Body of pancreas (tissue), 4 donors: ENCODE measurements around the gene NUDT14.

Source experiments
- POLR2A ChIP-seq, 3 donors: fragments of 450-650 bp; IDR thresholded peaks; one replicate each; pipeline ENCODE4 v1.6.1; 2016; ENCODE audit warnings: antibody characterized with exemption in 3 of 3, mild to moderate bottlenecking in 2 of 3
- TF ChIP-seq, protein P1 (sequence below), 7 experiments: fragments of 450-650 bp in 4 of 7; fragments of 200-600 bp in 3 of 7; sonication (generic) in 3 of 7; IDR thresholded peaks; one replicate each; pipeline ENCODE4 v1.5.1; 2016 to 2019; ENCODE audit warnings: antibody characterized with exemption in 7 of 7

DNA sequence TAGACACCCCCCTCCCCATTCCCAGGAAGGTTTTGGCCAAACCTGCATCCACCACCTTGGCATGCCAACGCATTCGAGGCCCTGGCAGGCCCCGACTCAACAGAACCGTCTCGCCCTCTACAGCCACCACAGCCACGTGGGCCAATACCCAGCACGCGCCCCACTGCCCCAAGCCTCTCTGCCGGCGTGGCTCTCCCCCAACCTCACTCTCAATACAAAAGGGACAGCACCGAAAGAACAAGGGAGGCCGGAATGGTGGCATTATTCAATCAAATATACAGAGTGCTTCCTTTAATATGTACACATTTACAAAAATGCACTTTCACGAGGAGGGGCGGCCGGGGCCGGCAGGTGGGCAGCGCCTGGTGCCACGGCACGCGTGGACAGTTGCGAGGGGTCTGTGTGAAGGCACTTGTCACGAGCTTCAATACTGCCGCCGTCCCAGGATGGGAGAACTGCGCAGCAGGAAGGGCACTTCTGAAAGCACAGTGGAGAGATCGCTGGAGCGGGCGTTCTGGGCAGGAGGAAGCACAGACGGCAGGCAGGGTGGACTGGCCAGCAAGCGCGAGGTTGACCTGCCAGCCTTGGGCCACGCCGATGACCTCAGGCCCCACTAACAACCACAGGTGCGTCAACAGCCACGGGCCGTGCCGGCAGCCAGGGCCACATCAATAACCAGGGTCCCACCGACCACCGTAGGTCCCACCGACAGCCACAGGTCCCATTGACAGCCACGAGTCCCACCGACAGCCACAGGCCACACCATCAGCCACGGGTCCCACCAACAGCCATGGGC lies 39.4 kb downstream of the NUDT14 start:
- TF ChIP-seq, protein P1, sequence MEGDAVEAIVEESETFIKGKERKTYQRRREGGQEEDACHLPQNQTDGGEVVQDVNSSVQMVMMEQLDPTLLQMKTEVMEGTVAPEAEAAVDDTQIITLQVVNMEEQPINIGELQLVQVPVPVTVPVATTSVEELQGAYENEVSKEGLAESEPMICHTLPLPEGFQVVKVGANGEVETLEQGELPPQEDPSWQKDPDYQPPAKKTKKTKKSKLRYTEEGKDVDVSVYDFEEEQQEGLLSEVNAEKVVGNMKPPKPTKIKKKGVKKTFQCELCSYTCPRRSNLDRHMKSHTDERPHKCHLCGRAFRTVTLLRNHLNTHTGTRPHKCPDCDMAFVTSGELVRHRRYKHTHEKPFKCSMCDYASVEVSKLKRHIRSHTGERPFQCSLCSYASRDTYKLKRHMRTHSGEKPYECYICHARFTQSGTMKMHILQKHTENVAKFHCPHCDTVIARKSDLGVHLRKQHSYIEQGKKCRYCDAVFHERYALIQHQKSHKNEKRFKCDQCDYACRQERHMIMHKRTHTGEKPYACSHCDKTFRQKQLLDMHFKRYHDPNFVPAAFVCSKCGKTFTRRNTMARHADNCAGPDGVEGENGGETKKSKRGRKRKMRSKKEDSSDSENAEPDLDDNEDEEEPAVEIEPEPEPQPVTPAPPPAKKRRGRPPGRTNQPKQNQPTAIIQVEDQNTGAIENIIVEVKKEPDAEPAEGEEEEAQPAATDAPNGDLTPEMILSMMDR (IDR thresholded peaks at IDR 0.05) = no peak
- no peak for TF ChIP-seq POLR2A (IDR thresholded peaks at IDR 0.05)
